HG02571 (cell line): Measurements from ENCODE around the gene MIGA2.
A peak's percentile ranks its signal among the peaks of the same experiment; 100 is the strongest.
"Not testable (repeated sequence)": the region's sequence is repeated elsewhere in the genome, so short reads cannot be mapped to it uniquely, and the experiment has no call there.

ENCODE experiments used
- ATAC-seq: cut with Tn5 transposase; IDR thresholded peaks from one replicate; pipeline ENCODE4 v1.9.1; 2021; ENCODE audit warnings: mild to moderate bottlenecking, moderate library complexity; ENCODE audit not compliant: unreplicated experiment

The MIGA2 gene

GRCh38 chr9:129036241-129036922 lies at the start of gene MIGA2:
TSS of gene MIGA2 (plus strand) at chr9:129036626. CDS start at chr9:129040595, 3,969 bp downstream.
- peak; percentile 95 for ATAC-seq

DNA sequence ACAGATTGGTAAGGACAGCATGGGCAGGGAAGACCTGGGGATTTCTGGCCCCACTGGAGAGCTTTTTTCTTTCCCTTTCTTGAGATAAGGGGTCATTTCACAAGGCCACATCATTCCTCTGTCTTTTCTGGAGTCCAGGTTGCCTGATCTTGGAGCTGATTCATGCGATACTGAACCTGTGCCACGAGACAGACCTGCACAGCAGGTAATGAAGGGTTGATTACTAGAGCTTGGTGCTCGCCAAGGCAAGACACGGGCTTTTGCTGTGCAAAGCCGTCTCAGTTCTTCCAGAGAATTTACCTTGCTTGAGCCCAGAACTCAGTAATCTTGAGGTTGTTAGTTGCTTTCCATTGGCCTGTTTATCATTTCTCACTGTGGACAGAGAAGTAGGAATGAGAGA lies 49.8 kb upstream of the MIGA2 start:
- ATAC-seq = no peak

GRCh38 chr9:128987805-128988204 lies 48.6 kb upstream of the MIGA2 start:
- no peak for ATAC-seq

- no peak for ATAC-seq
Measured at GRCh38 chr9:128992995-128993394, 43.4 kb upstream of the MIGA2 start.

GRCh38 chr9:128995791-128996190 lies 40.6 kb upstream of the MIGA2 start:
- ATAC-seq = no peak

GRCh38 chr9:128998462-128998861 lies 38.0 kb upstream of the MIGA2 start:
- no peak for ATAC-seq

GRCh38 chr9:128999581-129000206 lies 36.7 kb upstream of the MIGA2 start:
- ATAC-seq = no peak

DNA sequence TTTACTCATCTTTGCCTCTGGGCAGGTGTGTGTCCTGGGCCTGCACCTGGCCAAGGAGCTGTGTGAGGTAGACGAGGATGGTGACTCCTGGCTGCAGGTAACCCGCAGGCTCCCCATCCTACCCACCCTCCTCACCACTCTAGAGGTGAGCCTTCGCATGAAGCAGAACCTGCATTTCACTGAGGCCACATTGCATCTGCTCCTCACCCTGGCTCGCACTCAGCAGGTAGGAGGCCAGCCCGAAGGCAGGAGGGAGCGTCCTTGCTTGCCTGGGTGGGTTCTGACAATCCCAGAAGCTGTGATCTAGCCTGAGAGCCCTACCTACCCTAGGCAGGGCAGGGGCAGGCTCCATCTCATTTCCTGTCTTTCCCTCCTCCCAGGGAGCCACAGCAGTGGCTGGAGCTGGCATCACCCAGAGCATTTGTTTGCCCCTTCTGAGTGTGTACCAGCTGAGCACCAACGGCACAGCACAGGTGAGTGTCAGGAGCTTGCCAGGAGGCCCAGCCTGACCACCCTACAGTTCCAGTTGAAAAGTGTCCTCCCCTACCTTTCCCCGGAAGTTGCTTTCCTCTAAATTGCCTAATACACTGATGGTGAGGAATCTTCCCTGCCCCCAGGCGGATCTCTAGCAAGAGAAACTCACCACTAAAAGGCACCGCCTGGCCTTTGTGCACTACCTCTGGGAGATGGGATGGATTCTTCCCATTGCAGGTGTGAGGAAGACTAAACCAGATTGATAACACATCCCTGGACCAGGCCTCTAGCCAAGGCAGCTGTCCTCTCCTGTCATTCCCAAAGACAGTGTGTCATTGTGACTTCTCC lies 34.7 kb upstream of the MIGA2 start:
- ATAC-seq = no peak

GRCh38 chr9:129002992-129003391 lies 33.4 kb upstream of the MIGA2 start:
- ATAC-seq = no peak

- not testable (repeated sequence) for ATAC-seq
Measured at GRCh38 chr9:129004173-129004572, 32.3 kb upstream of the MIGA2 start.

- ATAC-seq = no peak
Measured at GRCh38 chr9:129005336-129005997, 31.0 kb upstream of the MIGA2 start.

- ATAC-seq = no peak
Measured at GRCh38 chr9:129006328-129007034, 29.9 kb upstream of the MIGA2 start.

GRCh38 chr9:129007035-129007765 lies 29.2 kb upstream of the MIGA2 start:
- ATAC-seq = no peak

GRCh38 chr9:129007766-129008468 lies 28.5 kb upstream of the MIGA2 start:
- no peak for ATAC-seq

- no peak for ATAC-seq
Measured at GRCh38 chr9:129008469-129008965, 27.9 kb upstream of the MIGA2 start.

- ATAC-seq = no peak
Measured at GRCh38 chr9:129008986-129009583, 27.3 kb upstream of the MIGA2 start.

DNA sequence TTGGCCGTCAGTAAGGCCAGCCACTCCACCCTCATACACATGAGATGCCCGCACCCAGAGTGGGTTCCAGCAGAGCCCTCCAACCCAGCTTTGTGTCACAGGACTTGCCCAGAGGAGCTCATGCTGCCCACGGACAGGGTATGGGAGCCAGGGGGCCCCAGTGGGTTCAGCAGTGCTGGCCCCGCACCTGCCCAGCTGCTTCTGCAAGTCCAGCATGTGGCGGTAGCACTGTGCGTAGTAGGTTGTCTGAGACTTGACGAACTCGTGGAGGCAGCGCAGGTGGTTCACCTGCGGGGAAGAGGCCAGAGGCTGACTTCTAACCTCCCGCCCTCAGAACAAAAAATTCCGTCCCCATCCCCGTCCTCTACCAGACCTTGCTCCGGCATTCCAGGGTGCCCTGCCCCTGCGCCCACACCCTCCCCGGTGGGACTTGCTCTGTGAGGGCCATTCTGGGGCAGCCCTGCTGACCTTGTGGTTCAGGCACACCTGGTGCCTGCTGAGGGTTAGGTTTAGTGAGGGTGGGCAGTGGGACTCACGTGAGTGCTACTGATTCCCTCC lies 26.8 kb upstream of the MIGA2 start:
- ATAC-seq = no peak

DNA sequence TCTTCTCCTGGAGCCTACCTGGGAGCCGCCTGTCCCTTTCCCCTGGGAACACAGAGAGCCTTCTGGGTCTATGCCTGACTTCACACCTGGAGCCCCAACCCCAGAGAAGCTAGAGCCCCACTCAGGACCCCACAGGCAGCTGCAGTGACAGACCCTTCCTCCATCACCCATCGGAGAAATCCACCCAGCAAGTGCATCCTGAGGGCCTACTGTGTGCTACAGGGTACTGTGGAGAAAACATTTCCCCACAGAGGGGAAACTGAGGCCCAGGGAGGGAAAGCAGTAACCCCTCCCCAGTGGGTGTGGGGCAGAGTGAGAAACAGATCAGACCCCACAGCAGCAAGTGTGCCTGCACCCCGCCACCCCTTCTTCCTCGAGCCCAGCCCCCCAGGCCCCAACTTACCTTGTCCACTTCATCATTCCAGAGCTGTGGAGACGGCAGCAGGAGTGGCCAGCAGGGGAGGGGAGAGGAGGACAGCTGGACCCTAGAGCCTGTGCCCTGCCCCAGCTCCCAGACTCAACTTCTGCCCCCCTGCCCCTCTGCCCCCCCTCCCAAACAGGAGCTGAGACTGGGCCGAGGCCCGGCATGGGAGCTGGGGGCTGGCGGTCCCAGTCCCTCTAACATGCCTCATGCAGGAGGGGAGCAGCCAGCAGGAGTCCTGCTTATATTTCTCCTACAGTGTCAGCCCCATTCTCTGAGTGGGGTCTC lies 26.0 kb upstream of the MIGA2 start:
- ATAC-seq = no peak
